ENCODE data around the gene ASB18. TPM values are rescaled to one million over a fixed set of nuclear protein-coding genes. Genes with fewer than 3 reads are reported as not detected.
A peak's percentile ranks its signal among the peaks of the same experiment; 100 is the strongest.

Gene ASB18
- polyA plus RNA-seq, 3 donors, result not detected

DNA sequence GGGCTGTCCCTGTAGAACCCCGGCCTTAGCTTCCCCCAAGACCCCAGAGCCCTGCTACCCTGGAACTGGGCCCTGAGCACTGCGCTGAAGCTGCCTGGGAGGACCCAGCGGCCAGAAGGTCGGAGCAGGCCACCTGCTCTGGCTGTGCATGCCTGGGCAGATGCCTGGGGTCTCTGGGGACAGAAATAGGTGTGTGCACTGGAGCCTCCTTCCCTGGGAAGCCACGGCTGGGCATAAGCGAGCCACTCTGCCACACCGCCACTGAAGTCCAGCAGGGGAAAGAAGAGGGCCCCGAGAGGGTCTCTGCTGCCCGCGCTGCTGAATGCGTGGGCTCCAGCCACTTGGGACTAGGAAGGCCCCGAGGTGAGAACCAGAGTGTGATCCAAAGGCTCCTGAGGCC is 102.7 kb downstream of the ASB18 start:
- Histone ChIP-seq H4K20me1 (ENCODE audit: insufficient read depth, low read length) (no peaks in the 10 kb centered on the region), H3K9me3 (replicated peaks in 1 of 2; ENCODE audit: control insufficient read depth in 1 of 2, insufficient read depth in 1 of 2, low read length in 2 of 2) (peaks cover 4 to 20% of the 10 kb centered on the region in 2 donors), H3K27me3 (ENCODE audit: control insufficient read depth in 2 of 2, insufficient read depth in 2 of 2, low read length in 2 of 2) (peaks cover 34 to 90% of the 10 kb centered on the region in 2 donors), H3K9ac (ENCODE audit: insufficient read depth, low read length, poor library complexity, severe bottlenecking) (no peak overlapping the region), H3K27ac (ENCODE audit: low read depth in 1 of 2, low read length in 2 of 2) (no peak overlapping the region), H3K36me3 (replicated peaks in 1 of 2; ENCODE audit: control insufficient read depth in 1 of 2, insufficient read depth in 2 of 2, low read length in 2 of 2) (no peaks in the 10 kb centered on the region), H2AFZ (ENCODE audit: insufficient read depth, low read depth, low read length, poor library complexity, severe bottlenecking) (no peak overlapping the region), H3K79me2 (ENCODE audit: insufficient read depth, low read length) (no peaks in the 10 kb centered on the region), H3K4me2 (replicated peaks; ENCODE audit: extremely low read depth, low read length, poor library complexity, severe bottlenecking) (no peak overlapping the region), H3K4me3 (replicated peaks in 1 of 3; ENCODE audit: low read depth in 2 of 3, low read length in 3 of 3) (no peak overlapping the region), H3K4me1 (ENCODE audit: control insufficient read depth in 1 of 2, insufficient read depth in 2 of 2, low read length in 2 of 2) (no peaks in the 10 kb centered on the region)
- no peaks in the 10 kb centered on the region for H3K36me3 Mint-ChIP-seq
- H3K9me3 Mint-ChIP-seq, result peaks cover 0 to 18% (median 4%) of the 10 kb centered on the region in 7 donors
- TF ChIP-seq, protein P1, sequence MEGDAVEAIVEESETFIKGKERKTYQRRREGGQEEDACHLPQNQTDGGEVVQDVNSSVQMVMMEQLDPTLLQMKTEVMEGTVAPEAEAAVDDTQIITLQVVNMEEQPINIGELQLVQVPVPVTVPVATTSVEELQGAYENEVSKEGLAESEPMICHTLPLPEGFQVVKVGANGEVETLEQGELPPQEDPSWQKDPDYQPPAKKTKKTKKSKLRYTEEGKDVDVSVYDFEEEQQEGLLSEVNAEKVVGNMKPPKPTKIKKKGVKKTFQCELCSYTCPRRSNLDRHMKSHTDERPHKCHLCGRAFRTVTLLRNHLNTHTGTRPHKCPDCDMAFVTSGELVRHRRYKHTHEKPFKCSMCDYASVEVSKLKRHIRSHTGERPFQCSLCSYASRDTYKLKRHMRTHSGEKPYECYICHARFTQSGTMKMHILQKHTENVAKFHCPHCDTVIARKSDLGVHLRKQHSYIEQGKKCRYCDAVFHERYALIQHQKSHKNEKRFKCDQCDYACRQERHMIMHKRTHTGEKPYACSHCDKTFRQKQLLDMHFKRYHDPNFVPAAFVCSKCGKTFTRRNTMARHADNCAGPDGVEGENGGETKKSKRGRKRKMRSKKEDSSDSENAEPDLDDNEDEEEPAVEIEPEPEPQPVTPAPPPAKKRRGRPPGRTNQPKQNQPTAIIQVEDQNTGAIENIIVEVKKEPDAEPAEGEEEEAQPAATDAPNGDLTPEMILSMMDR (IDR thresholded peaks at IDR 0.05), result no peak
- peaks cover 81 to 94% (median 82%) of the 10 kb centered on the region in 3 donors for H3K27me3 Mint-ChIP-seq (ENCODE audit: low read depth in 3 of 3)
- peak overlapping the region in 1 of 2 donors; percentile 65 for H3K4me3 Mint-ChIP-seq
- H3K4me1 Mint-ChIP-seq, result peaks cover 5% of the 10 kb centered on the region
- no peak overlapping the region for H3K27ac Mint-ChIP-seq
- 65% methylated on average over 11 of the region's 12 CpGs for whole genome bisulfite sequencing (ENCODE audit: insufficient coverage)
- no peak for DNase-seq
- intact Hi-C loops (cut with micrococcal nuclease), result no loop called here

DNA sequence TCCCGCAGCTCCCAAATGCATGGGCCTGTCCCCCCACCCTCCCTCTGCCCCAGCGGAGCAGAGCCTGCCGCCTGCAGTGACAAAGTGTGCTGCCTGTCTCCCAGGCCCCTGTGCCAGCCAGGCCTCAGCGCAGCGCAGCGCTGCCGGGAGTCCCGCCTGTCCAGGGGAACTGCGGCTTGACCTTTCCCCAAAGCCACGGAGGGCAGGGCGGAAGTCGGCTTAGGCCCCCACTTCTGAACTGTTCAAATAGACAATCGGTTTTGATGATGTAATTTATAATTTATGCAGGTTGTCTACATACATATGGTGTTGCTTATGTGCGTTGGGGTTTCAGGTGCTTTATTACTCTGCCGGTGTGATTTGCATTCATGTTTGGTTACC is 103.1 kb downstream of the ASB18 start:
- H3K4me2 ChIP-seq (replicated peaks; ENCODE audit: extremely low read depth, low read length, poor library complexity, severe bottlenecking), result no peak overlapping the region
- H3K36me3 ChIP-seq (replicated peaks in 1 of 2; ENCODE audit: control insufficient read depth in 1 of 2, insufficient read depth in 2 of 2, low read length in 2 of 2), result no peaks in the 10 kb centered on the region
- H3K36me3 Mint-ChIP-seq, result no peaks in the 10 kb centered on the region
- peaks cover under 1% of the 10 kb centered on the region for H3K4me1 Mint-ChIP-seq
- peaks cover 76 to 91% (median 77%) of the 10 kb centered on the region in 3 donors for H3K27me3 Mint-ChIP-seq (ENCODE audit: low read depth in 3 of 3)
- no peaks in the 10 kb centered on the region for H3K4me1 ChIP-seq (ENCODE audit: control insufficient read depth in 1 of 2, insufficient read depth in 2 of 2, low read length in 2 of 2)
- TF ChIP-seq, protein P1 (IDR thresholded peaks at IDR 0.05), result no peak
- H4K20me1 ChIP-seq (ENCODE audit: insufficient read depth, low read length), result no peaks in the 10 kb centered on the region
- peaks cover 4 to 19% of the 10 kb centered on the region in 2 donors for H3K9me3 ChIP-seq (replicated peaks in 1 of 2; ENCODE audit: control insufficient read depth in 1 of 2, insufficient read depth in 1 of 2, low read length in 2 of 2)
- WGBS (ENCODE audit: insufficient coverage), result 27% methylated on average over 13 of the region's 15 CpGs
- H3K4me3 ChIP-seq (replicated peaks in 1 of 3; ENCODE audit: low read depth in 2 of 3, low read length in 3 of 3), result no peak overlapping the region
- peak overlapping the region in 1 of 2 donors; percentile 65 for H3K4me3 Mint-ChIP-seq
- intact Hi-C loops (cut with micrococcal nuclease), result no loop called here
- H3K27me3 ChIP-seq (ENCODE audit: control insufficient read depth in 2 of 2, insufficient read depth in 2 of 2, low read length in 2 of 2), result peaks cover 34 to 86% of the 10 kb centered on the region in 2 donors
- H3K9ac ChIP-seq (ENCODE audit: insufficient read depth, low read length, poor library complexity, severe bottlenecking), result no peak overlapping the region
- H3K79me2 ChIP-seq (ENCODE audit: insufficient read depth, low read length), result no peaks in the 10 kb centered on the region
- H2AFZ ChIP-seq (ENCODE audit: insufficient read depth, low read depth, low read length, poor library complexity, severe bottlenecking), result no peak overlapping the region
- no peak overlapping the region for H3K27ac ChIP-seq (ENCODE audit: low read depth in 1 of 2, low read length in 2 of 2)
- no peak for DNase-seq
- H3K27ac Mint-ChIP-seq, result no peak overlapping the region
- H3K9me3 Mint-ChIP-seq, result peaks cover 0 to 20% (median 4%) of the 10 kb centered on the region in 7 donors
